ENCODE data around the gene YIPF6. TPM values are rescaled to one million over a fixed set of nuclear protein-coding genes. Genes with fewer than 3 reads are reported as not detected.
"Not testable (repeated sequence)": the region's sequence is repeated elsewhere in the genome, so short reads cannot be mapped to it uniquely, and the experiment has no call there.

Gene YIPF6
- total RNA-seq, 2 donors from 2014 or later: 12.9 to 14.0 TPM

DNA sequence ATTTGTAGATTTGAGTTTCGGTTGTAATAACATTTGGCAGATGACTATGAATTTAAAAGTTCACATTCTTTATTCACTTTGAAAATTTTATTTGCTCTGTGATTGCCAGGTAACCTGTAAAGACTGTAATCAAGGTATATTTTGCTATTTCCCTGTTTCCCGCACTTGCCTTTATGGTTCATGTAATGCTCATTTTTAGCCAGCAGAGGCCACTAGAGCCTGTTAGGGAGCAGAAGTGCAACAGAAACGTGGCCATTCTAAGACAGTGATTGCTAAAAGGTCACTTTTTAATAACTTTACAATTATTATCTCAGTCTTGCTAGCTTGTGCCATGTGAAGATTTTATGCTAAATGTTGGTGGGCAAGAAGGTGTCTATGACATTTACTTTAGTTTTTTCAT, 12.4 kb downstream of the YIPF6 start:
- TF ChIP-seq POLR2A (IDR thresholded peaks at IDR 0.05): no peak
- TF ChIP-seq, protein P1, sequence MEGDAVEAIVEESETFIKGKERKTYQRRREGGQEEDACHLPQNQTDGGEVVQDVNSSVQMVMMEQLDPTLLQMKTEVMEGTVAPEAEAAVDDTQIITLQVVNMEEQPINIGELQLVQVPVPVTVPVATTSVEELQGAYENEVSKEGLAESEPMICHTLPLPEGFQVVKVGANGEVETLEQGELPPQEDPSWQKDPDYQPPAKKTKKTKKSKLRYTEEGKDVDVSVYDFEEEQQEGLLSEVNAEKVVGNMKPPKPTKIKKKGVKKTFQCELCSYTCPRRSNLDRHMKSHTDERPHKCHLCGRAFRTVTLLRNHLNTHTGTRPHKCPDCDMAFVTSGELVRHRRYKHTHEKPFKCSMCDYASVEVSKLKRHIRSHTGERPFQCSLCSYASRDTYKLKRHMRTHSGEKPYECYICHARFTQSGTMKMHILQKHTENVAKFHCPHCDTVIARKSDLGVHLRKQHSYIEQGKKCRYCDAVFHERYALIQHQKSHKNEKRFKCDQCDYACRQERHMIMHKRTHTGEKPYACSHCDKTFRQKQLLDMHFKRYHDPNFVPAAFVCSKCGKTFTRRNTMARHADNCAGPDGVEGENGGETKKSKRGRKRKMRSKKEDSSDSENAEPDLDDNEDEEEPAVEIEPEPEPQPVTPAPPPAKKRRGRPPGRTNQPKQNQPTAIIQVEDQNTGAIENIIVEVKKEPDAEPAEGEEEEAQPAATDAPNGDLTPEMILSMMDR (IDR thresholded peaks at IDR 0.05): peak; percentile 37 to 75 (median 59)
- DNase-seq (peak; percentile 18 to 42 (median 38)), ATAC-seq (no peak)
- 23 to 37% methylated on average over 3 of the region's 3 CpGs for WGBS, 2 donors
- H3K4me1 ChIP-seq: no peaks in the 10 kb centered on the region
- intact Hi-C loops (cut with DNase I): no loop called here
- no peaks in the 10 kb centered on the region for H3K9me3 ChIP-seq
- H3K27me3 ChIP-seq: no peaks in the 10 kb centered on the region
- H3K27ac ChIP-seq: no peak overlapping the region
- H3K36me3 ChIP-seq (replicated peaks in 1 of 2; ENCODE audit: insufficient read depth in 1 of 2, low read depth in 2 of 2): no peaks in the 10 kb centered on the region
- no peak overlapping the region for H3K4me3 ChIP-seq

DNA sequence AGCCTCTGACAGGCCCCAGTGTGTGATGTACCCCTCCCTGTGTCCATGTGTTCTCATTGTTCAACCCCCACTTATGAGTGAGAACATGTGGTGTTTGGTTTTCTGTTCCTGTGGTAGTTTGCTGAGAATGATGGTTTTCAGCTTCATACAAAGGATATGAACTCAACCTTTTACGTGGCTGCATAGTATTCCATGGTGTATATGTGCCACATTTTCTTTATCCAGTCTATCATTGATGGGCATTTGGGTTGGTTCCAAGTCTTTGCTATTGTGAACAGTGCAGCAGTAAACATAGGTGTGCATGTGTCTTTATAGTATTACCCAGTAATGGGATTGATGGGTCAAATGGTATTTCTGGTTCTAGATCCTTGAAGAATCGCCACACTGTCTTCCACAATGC, 25.8 kb downstream of the YIPF6 start:
- H3K4me1 ChIP-seq; H3K27me3 ChIP-seq; intact Hi-C loops (cut with DNase I); H3K9me3 ChIP-seq; H3K4me3 ChIP-seq; H3K27ac ChIP-seq; H3K36me3 ChIP-seq (replicated peaks in 1 of 2; ENCODE audit: insufficient read depth in 1 of 2, low read depth in 2 of 2); DNase-seq; ATAC-seq: not testable (repeated sequence)
- WGBS, 2 donors: 100% methylated on average over 2 of the region's 2 CpGs

DNA sequence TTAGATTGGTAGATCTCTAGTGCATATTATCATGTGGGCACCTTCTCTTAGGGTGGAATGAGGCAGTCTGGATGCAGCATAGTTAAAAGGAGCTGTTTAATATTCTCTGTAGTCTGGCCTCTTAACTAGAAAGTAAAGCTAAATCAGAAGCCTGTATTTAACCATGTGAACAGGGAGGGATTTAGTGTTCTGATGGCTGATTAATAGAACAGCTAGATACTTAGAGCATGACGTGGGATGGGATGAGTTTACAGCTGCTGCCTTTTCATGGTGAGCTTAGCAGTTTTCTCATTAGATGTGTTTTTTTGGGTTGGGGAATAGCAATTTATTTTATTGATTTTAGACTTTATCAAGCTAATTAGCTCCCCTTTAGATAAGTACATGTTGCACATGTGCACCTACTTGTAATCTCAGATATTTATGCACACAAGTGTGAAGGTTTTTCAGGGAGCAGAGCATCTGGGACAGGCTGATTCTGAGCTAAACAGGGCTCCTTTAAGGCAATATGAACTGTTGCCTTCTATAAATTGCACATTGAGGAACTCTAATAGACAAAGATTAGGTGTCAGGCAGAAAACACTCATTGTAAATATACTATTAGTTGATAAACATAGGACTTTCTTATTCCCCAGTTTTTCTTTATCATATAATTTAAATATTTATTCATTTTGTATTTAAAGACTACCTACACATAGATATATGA, 34.1 kb downstream of the YIPF6 start:
- WGBS, 2 donors: 77 to 90% methylated on average over 1 of the region's 1 CpG

DNA sequence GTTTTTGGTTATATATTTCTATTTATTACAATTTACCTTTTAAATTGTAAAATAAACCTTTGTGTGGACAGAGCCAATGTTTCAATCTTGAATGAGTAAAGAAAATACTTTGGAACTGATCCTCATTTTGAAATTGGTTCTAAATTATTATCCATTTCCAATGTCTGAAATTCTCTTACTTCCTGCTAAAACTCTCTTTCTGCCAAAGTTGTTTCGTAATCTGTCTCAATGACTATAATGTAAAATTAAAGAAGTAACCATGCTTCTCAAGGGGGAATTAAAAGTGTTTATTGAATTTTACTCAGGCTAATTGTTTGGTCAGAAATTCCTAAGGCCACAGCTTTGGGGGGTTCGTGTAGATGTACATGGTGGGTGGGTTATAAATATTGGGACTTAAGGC, 34.8 kb downstream of the YIPF6 start:
- DNase-seq (no peak), ATAC-seq (no peak)
- Histone ChIP-seq H3K27me3 (no peaks in the 10 kb centered on the region), H3K4me3 (no peak overlapping the region), H3K4me1 (no peaks in the 10 kb centered on the region), H3K36me3 (replicated peaks in 1 of 2; ENCODE audit: insufficient read depth in 1 of 2, low read depth in 2 of 2) (no peaks in the 10 kb centered on the region), H3K27ac (no peak overlapping the region), H3K9me3 (no peaks in the 10 kb centered on the region)
- intact Hi-C loops (cut with DNase I): no loop called here
- whole genome bisulfite sequencing, 2 donors: 92 to 96% methylated on average over 2 of the region's 2 CpGs
- TF ChIP-seq, protein P1 (IDR thresholded peaks at IDR 0.05): no peak
- TF ChIP-seq POLR2A (IDR thresholded peaks at IDR 0.05): no peak

More for the DNA sequence above, 34.1 kb downstream of the YIPF6 start:
- no peaks in the 10 kb centered on the region for H3K27me3 ChIP-seq
- H3K27ac ChIP-seq: no peak overlapping the region
- ATAC-seq: no peak
- DNase-seq: no peak
- no peak overlapping the region for H3K4me3 ChIP-seq
- no peak for TF ChIP-seq POLR2A (IDR thresholded peaks at IDR 0.05)
- TF ChIP-seq, protein P1 (IDR thresholded peaks at IDR 0.05): no peak
- no peaks in the 10 kb centered on the region for H3K4me1 ChIP-seq
- intact Hi-C loops (cut with DNase I): no loop called here
- H3K36me3 ChIP-seq (replicated peaks in 1 of 2; ENCODE audit: insufficient read depth in 1 of 2, low read depth in 2 of 2): no peaks in the 10 kb centered on the region
- no peaks in the 10 kb centered on the region for H3K9me3 ChIP-seq

DNA sequence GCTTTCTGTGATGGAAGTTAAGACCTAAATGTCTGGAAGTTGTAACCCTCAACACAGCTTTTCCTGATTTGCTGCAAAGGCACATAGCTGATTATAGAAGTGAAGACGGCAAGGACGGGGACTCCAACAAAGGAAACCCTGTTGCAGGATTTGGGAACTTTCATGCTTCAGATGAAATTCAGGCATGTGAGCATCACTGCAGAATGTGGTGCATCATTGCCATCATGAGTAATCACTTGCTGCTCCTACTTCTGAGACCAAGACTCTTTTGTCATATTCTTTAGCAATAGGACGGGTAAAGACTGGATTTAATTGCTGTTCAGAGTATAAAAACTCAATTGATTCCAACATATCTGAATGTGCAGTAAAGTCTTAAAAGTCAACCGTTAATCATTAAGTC, 35.8 kb downstream of the YIPF6 start:
- intact Hi-C loops (cut with DNase I): no loop called here
- 91 to 93% methylated on average over 4 of the region's 4 CpGs for WGBS, 2 donors
- DNase-seq: no peak
- H3K27me3 ChIP-seq: no peaks in the 10 kb centered on the region
- no peaks in the 10 kb centered on the region for H3K9me3 ChIP-seq
- H3K4me3 ChIP-seq: no peak overlapping the region
- no peaks in the 10 kb centered on the region for H3K36me3 ChIP-seq (replicated peaks in 1 of 2; ENCODE audit: insufficient read depth in 1 of 2, low read depth in 2 of 2)
- TF ChIP-seq POLR2A (IDR thresholded peaks at IDR 0.05): no peak
- TF ChIP-seq, protein P1 (IDR thresholded peaks at IDR 0.05): no peak
- ATAC-seq: no peak
- no peaks in the 10 kb centered on the region for H3K4me1 ChIP-seq
- H3K27ac ChIP-seq: no peak overlapping the region

Data from body of pancreas (tissue), 4 donors.